Osteoblast (primary cell): ENCODE measurements around the gene GCK. TPM values are rescaled to one million over a fixed set of nuclear protein-coding genes. Genes with fewer than 3 reads are reported as not detected.
A peak's percentile ranks its signal among the peaks of the same experiment; 100 is the strongest.

Experiments used
- DNase-seq: peaks from one replicate; pipeline ENCODE4 v3.0.0; 2011; ENCODE audit warnings: low spot score, mixed read lengths; ENCODE audit not compliant: insufficient read length; ENCODE audit errors: missing footprints
- H2AFZ ChIP-seq: 2 replicates; pipeline ENCODE4 v1.6.0; 2011; ENCODE audit warnings: mild to moderate bottlenecking, low read length
- H3K27ac ChIP-seq: 2 replicates; pipeline ENCODE4 v1.5.1; 2011; ENCODE audit warnings: mild to moderate bottlenecking, low read depth, low read length, moderate library complexity
- H3K27me3 ChIP-seq: 2 replicates; pipeline ENCODE4 v1.6.0; 2012; ENCODE audit warnings: mild to moderate bottlenecking, control low read depth, inconsistent platforms, low read length, moderate library complexity; ENCODE audit not compliant: insufficient read depth
- H3K36me3 ChIP-seq: 2 replicates; pipeline ENCODE4 v1.5.1; 2011; ENCODE audit warnings: mild to moderate bottlenecking, low read length, control low read depth, moderate library complexity; ENCODE audit not compliant: insufficient read depth
- H3K4me1 ChIP-seq: 2 replicates; pipeline ENCODE4 v1.5.1; 2011; ENCODE audit warnings: mild to moderate bottlenecking, low read length, control low read depth, moderate library complexity; ENCODE audit not compliant: insufficient read depth
- H3K4me2 ChIP-seq: 2 replicates; pipeline ENCODE4 v1.6.0; 2011; ENCODE audit warnings: mild to moderate bottlenecking, low read length; ENCODE audit not compliant: insufficient read depth
- H3K4me3 ChIP-seq: fragments of 200-600 bp; sonication (generic); 3 replicates; pipeline ENCODE4 v1.5.1; 2012; ENCODE audit warnings: mild to moderate bottlenecking, low read length, inconsistent platforms; ENCODE audit not compliant: insufficient read depth
- H3K79me2 ChIP-seq: 2 replicates; pipeline ENCODE4 v1.6.0; 2012; ENCODE audit warnings: mild to moderate bottlenecking, low read length, control low read depth, inconsistent platforms; ENCODE audit not compliant: insufficient read depth
- H3K9me3 ChIP-seq: 2 replicates; pipeline ENCODE4 v1.5.1; 2011; ENCODE audit warnings: low read depth, low read length, control low read depth
- H4K20me1 ChIP-seq: 2 replicates; pipeline ENCODE4 v1.6.0; 2012; ENCODE audit warnings: mild to moderate bottlenecking, low read length, control low read depth; ENCODE audit not compliant: insufficient read depth
- total RNA-seq: library from RNA; depleted of rRNA; stranded (reverse); fragments of >200 nt; gene quantifications from 2 replicates; pipeline ENCODE4 v1.2.3, GENCODE V29; 2012
- TF ChIP-seq, protein P1 (sequence below): IDR thresholded peaks from 2 replicates; pipeline ENCODE4 v1.5.1; 2011; ENCODE audit warnings: mild to moderate bottlenecking, low read depth, low read length, moderate library complexity; ENCODE audit errors: extremely low read depth

GCK gene
- total RNA-seq, 1 donor = not detected

DNA sequence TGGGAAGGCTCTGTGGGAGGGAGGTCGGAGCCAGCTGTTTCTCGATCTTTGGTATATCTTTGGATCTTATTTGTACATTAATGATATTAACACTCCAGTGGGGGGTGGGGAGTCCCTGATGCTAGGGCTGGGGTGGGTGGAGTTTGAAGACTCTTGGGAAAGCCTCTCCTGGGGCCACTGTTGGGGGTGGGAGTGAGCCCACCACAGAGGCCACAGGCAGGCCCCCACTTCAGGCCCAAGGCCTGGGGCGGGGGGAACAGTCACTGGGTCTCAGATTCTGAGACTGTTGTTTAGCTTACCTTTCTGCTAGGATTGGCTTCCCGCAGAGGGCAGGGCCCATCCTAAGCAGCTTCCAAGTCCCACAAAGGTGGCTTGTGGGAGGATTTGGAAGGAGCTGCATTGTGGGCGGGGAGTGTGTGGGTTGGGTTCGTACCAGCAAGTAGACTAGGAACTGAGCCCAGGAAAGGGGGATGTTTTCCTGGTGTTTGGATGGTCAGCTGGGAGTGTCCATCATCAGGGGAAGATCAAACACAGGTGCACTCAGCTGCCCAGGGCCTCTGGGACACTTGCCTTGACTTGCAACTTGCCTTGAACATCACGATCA, 23.4 kb upstream of the GCK start:
- Histone ChIP-seq H3K4me3 (no peak overlapping the region), H2AFZ (no peak overlapping the region), H3K4me2 (no peak overlapping the region), H3K27ac (no peak overlapping the region), H3K4me1 (no peaks in the 10 kb centered on the region), H3K79me2 (peaks cover 3% of the 10 kb centered on the region), H3K36me3 (peaks cover 58% of the 10 kb centered on the region), H3K9me3 (no peaks in the 10 kb centered on the region), H4K20me1 (peaks cover 8% of the 10 kb centered on the region), H3K27me3 (no peaks in the 10 kb centered on the region)
- peak; percentile 35 for DNase-seq
- TF ChIP-seq, protein P1, sequence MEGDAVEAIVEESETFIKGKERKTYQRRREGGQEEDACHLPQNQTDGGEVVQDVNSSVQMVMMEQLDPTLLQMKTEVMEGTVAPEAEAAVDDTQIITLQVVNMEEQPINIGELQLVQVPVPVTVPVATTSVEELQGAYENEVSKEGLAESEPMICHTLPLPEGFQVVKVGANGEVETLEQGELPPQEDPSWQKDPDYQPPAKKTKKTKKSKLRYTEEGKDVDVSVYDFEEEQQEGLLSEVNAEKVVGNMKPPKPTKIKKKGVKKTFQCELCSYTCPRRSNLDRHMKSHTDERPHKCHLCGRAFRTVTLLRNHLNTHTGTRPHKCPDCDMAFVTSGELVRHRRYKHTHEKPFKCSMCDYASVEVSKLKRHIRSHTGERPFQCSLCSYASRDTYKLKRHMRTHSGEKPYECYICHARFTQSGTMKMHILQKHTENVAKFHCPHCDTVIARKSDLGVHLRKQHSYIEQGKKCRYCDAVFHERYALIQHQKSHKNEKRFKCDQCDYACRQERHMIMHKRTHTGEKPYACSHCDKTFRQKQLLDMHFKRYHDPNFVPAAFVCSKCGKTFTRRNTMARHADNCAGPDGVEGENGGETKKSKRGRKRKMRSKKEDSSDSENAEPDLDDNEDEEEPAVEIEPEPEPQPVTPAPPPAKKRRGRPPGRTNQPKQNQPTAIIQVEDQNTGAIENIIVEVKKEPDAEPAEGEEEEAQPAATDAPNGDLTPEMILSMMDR = no peak

DNA sequence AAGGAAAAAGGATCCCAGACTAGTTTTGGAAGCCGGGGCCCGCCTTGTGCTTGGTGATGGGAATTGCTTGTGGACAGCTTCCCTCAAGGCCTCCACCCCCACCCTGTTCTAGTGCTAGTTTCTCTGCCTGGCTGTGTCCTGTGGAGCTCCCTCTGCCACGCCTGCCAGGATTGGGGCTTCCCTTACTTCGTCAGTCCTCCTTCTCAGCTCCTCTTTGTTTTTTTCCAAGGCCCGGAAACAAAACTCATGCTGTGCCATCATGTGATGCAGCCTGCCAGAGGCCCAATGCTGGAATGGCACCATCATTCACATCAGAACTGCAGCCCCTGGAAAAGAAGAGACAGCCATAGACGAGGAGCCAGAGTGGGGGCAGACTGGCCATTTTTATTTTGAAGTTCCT, 22.8 kb upstream of the GCK start:
- Histone ChIP-seq H3K4me3 (no peak overlapping the region), H3K9me3 (no peaks in the 10 kb centered on the region), H2AFZ (no peak overlapping the region), H3K4me1 (no peaks in the 10 kb centered on the region), H3K79me2 (peaks cover 7% of the 10 kb centered on the region), H3K36me3 (peaks cover 64% of the 10 kb centered on the region), H3K27me3 (no peaks in the 10 kb centered on the region), H3K4me2 (no peak overlapping the region), H3K27ac (no peak overlapping the region), H4K20me1 (peaks cover 8% of the 10 kb centered on the region)
- no peak for DNase-seq
- TF ChIP-seq, protein P1 = no peak

DNA sequence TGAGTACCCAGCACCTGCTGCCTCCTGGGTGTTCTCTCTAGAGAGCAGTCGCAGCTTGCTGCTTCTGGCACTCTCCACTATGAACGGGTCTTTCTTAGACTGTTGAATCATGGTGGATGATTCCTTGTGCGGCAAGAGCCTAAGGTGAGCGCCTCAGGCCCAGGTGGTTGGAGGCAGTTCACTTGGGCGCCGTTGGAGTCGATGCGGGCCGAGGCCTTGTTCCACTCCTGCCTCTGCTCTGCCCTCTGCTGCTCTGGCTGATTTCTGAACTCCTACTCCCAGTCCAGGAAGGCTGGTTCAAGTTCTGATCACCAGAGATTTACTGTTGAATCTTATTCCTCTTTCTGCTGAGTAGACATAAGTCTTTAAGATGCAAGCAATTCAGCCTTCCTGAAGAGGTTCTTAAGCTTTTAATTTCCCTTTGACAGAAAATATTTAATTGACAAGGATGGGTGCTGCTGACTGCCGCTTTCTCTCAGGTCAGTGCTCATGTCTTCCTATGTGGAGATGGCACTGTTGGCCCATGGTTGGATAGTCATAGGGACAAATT, 22.0 kb upstream of the GCK start:
- H3K27ac ChIP-seq = no peak overlapping the region
- no peak for DNase-seq
- no peak overlapping the region for H2AFZ ChIP-seq
- H3K4me2 ChIP-seq = no peak overlapping the region
- H3K9me3 ChIP-seq = no peaks in the 10 kb centered on the region
- H4K20me1 ChIP-seq = peaks cover 12% of the 10 kb centered on the region
- no peaks in the 10 kb centered on the region for H3K4me1 ChIP-seq
- peaks cover 13% of the 10 kb centered on the region for H3K79me2 ChIP-seq
- no peaks in the 10 kb centered on the region for H3K27me3 ChIP-seq
- peaks cover 72% of the 10 kb centered on the region for H3K36me3 ChIP-seq
- H3K4me3 ChIP-seq = no peak overlapping the region
- TF ChIP-seq, protein P1 = no peak

DNA sequence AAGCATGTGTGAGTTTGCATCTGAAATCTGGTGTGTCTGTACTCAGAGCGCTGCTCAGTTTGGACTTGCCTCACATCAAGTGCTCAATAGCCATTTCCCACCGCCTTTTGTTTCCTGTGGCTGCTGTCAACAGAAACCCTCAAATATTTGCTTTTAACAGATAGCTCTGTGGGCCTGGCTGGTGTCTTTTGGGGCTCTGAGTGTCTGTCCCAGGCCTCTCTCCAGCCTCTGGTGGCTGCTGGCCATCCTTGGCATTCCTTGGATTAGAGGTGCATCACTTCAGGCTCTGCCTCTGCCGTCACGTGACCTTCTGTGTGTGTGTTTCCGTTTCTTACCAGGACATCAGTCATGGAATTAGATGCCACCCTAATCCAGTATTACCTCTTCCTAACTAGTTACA, 20.9 kb upstream of the GCK start:
- Histone ChIP-seq H3K4me3 (no peak overlapping the region), H3K36me3 (peaks cover 83% of the 10 kb centered on the region), H3K4me1 (no peaks in the 10 kb centered on the region), H2AFZ (no peak overlapping the region), H3K4me2 (no peak overlapping the region), H3K79me2 (peaks cover 24% of the 10 kb centered on the region), H3K27ac (no peak overlapping the region), H3K27me3 (no peaks in the 10 kb centered on the region), H4K20me1 (peaks cover 21% of the 10 kb centered on the region), H3K9me3 (no peaks in the 10 kb centered on the region)
- TF ChIP-seq, protein P1 = no peak
- no peak for DNase-seq
